Measurements from ENCODE around the gene RAP1A. TPM values are rescaled to one million over a fixed set of nuclear protein-coding genes. Genes with fewer than 3 reads are reported as not detected.

The RAP1A gene
- total RNA-seq, 4 donors from 2014 or later = 34.0 to 87.2 (median 57.7) TPM

DNA sequence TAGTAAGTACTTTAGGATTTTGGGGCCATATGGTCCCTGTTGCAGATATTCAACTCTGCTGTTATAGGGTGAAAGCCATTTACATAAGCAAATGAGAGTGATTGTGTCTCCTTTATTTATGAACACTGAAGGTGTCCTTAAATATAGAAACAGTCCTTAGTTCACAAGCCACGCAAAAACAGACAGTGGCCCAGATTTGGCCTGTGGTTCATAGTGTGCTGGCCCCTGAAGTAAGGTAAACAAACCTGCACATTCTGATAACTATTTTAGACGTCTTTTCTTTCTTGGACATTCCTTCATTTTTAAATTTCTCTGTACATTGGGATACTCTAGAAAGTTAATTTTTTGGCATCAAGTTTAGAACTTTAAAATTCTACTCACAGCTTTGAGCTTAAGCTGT lies 23.5 kb downstream of the RAP1A start:
- H3K36me3 ChIP-seq = no peaks in the 10 kb centered on the region
- no peak for DNase-seq
- no peak overlapping the region for H3K4me3 ChIP-seq
- TF ChIP-seq, protein P1, sequence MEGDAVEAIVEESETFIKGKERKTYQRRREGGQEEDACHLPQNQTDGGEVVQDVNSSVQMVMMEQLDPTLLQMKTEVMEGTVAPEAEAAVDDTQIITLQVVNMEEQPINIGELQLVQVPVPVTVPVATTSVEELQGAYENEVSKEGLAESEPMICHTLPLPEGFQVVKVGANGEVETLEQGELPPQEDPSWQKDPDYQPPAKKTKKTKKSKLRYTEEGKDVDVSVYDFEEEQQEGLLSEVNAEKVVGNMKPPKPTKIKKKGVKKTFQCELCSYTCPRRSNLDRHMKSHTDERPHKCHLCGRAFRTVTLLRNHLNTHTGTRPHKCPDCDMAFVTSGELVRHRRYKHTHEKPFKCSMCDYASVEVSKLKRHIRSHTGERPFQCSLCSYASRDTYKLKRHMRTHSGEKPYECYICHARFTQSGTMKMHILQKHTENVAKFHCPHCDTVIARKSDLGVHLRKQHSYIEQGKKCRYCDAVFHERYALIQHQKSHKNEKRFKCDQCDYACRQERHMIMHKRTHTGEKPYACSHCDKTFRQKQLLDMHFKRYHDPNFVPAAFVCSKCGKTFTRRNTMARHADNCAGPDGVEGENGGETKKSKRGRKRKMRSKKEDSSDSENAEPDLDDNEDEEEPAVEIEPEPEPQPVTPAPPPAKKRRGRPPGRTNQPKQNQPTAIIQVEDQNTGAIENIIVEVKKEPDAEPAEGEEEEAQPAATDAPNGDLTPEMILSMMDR (IDR thresholded peaks at IDR 0.05) = no peak
- no peak for TF ChIP-seq EP300 (IDR thresholded peaks at IDR 0.05; ENCODE audit: low read depth)
- no peak for TF ChIP-seq POLR2A (IDR thresholded peaks at IDR 0.05)
- TF ChIP-seq POLR2AphosphoS5 (IDR thresholded peaks at IDR 0.05) = no peak
- WGBS, 2 donors (ENCODE audit: low coverage in 1 of 2) = 77 to 82% methylated on average over 2 of the region's 2 CpGs
- no peak overlapping the region for H3K27ac ChIP-seq
- no peaks in the 10 kb centered on the region for H3K27me3 ChIP-seq
- intact Hi-C loops (cut with DNase I; ENCODE audit: low total_unique reads) (no loop called here), in situ Hi-C loops (cut with MboI; ENCODE audit: low pct_ligation_motif_present in 1 of 4, low pct_unique_long_range_greater_than_20kb in 1 of 4, low sequenced_read_pairs in 3 of 4) (no loop called here)
- H3K4me1 ChIP-seq = peaks cover 5 to 57% (median 30%) of the 10 kb centered on the region in 4 donors
- H3K9me3 ChIP-seq = no peaks in the 10 kb centered on the region

GRCh38 chr1:111643696-111644095 lies 24.1 kb downstream of the RAP1A start:
- no peak overlapping the region for H3K4me3 ChIP-seq
- H3K4me1 ChIP-seq = peaks cover 5 to 53% (median 25%) of the 10 kb centered on the region in 4 donors
- 100% methylated on average over 2 to 3 of the region's 3 CpGs for WGBS, 2 donors (ENCODE audit: low coverage in 1 of 2)
- no peaks in the 10 kb centered on the region for H3K27me3 ChIP-seq
- in situ Hi-C loops (cut with MboI; ENCODE audit: low pct_ligation_motif_present in 1 of 4, low pct_unique_long_range_greater_than_20kb in 1 of 4, low sequenced_read_pairs in 3 of 4) = no loop called here
- TF ChIP-seq, protein P1 (IDR thresholded peaks at IDR 0.05) = no peak
- no peak for TF ChIP-seq EP300 (IDR thresholded peaks at IDR 0.05; ENCODE audit: low read depth)
- no peak for TF ChIP-seq POLR2AphosphoS5 (IDR thresholded peaks at IDR 0.05)
- TF ChIP-seq POLR2A (IDR thresholded peaks at IDR 0.05) = no peak
- intact Hi-C loops (cut with DNase I; ENCODE audit: low total_unique reads) = no loop called here
- DNase-seq = no peak
- H3K9me3 ChIP-seq = no peaks in the 10 kb centered on the region
- H3K27ac ChIP-seq = no peak overlapping the region
- H3K36me3 ChIP-seq = no peaks in the 10 kb centered on the region

- WGBS, 2 donors (ENCODE audit: low coverage in 1 of 2) = 83 to 85% methylated on average over 1 of the region's 1 CpG
- in situ Hi-C loops (cut with MboI; ENCODE audit: low pct_ligation_motif_present in 1 of 4, low pct_unique_long_range_greater_than_20kb in 1 of 4, low sequenced_read_pairs in 3 of 4) = no loop called here
Observed at GRCh38 chr1:111644506-111644905, 24.9 kb downstream of the RAP1A start.

GRCh38 chr1:111647736-111648135 lies 28.1 kb downstream of the RAP1A start:
- WGBS, 2 donors (ENCODE audit: low coverage in 1 of 2) = 70 to 71% methylated on average over 1 of the region's 1 CpG
- Histone ChIP-seq H3K27ac (no peak overlapping the region), H3K27me3 (no peaks in the 10 kb centered on the region), H3K36me3 (no peaks in the 10 kb centered on the region), H3K9me3 (no peaks in the 10 kb centered on the region), H3K4me3 (no peak overlapping the region), H3K4me1 (peaks cover 0 to 45% (median 8%) of the 10 kb centered on the region in 4 donors)
- in situ Hi-C loops (cut with MboI; ENCODE audit: low pct_ligation_motif_present in 1 of 4, low pct_unique_long_range_greater_than_20kb in 1 of 4, low sequenced_read_pairs in 3 of 4) = no loop called here
- DNase-seq = no peak
- no peak for TF ChIP-seq POLR2AphosphoS5 (IDR thresholded peaks at IDR 0.05)
- TF ChIP-seq POLR2A (IDR thresholded peaks at IDR 0.05) = no peak
- TF ChIP-seq, protein P1 (IDR thresholded peaks at IDR 0.05) = no peak
- no peak for TF ChIP-seq EP300 (IDR thresholded peaks at IDR 0.05; ENCODE audit: low read depth)
- intact Hi-C loops (cut with DNase I; ENCODE audit: low total_unique reads) = no loop called here

More at GRCh38 chr1:111644506-111644905, 24.9 kb downstream of the RAP1A start:
- TF ChIP-seq POLR2A (IDR thresholded peaks at IDR 0.05) = no peak
- Histone ChIP-seq H3K9me3 (no peaks in the 10 kb centered on the region), H3K36me3 (no peaks in the 10 kb centered on the region), H3K4me1 (peaks cover 5 to 51% (median 17%) of the 10 kb centered on the region in 4 donors), H3K27ac (no peak overlapping the region), H3K27me3 (no peaks in the 10 kb centered on the region), H3K4me3 (no peak overlapping the region)
- no peak for DNase-seq
- intact Hi-C loops (cut with DNase I; ENCODE audit: low total_unique reads) = no loop called here

DNA sequence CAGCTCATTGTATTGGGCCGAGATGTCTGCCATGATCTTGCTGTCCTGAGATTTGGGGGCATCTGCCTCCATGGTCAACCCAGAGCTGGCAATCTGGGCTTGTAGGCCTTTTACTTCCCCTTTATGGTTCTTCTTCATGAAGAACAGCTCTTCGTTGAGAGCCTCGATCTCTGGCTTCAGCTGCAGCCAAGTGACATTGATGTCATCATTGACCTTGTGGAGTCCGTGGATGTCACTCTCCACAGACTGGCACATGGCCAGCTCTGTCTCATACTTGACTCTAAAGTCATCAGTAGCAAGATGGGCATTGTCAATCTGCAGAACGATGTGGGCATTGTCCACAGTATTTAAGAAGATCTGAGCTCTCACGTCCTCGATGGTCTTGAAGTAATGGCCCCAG lies 29.2 kb downstream of the RAP1A start:
- intact Hi-C loops (cut with DNase I; ENCODE audit: low total_unique reads) = no loop called here
- 85 to 86% methylated on average over 5 to 7 of the region's 7 CpGs for WGBS, 2 donors (ENCODE audit: low coverage in 1 of 2)
- in situ Hi-C loops (cut with MboI; ENCODE audit: low pct_ligation_motif_present in 1 of 4, low pct_unique_long_range_greater_than_20kb in 1 of 4, low sequenced_read_pairs in 3 of 4) = no loop called here
- peaks cover 0 to 49% (median 8%) of the 10 kb centered on the region in 4 donors for H3K4me1 ChIP-seq
- no peaks in the 10 kb centered on the region for H3K36me3 ChIP-seq
- no peak overlapping the region for H3K4me3 ChIP-seq
- no peaks in the 10 kb centered on the region for H3K27me3 ChIP-seq
- no peak for DNase-seq
- H3K27ac ChIP-seq = no peak overlapping the region
- no peaks in the 10 kb centered on the region for H3K9me3 ChIP-seq
- no peak for TF ChIP-seq POLR2AphosphoS5 (IDR thresholded peaks at IDR 0.05)
- no peak for TF ChIP-seq EP300 (IDR thresholded peaks at IDR 0.05; ENCODE audit: low read depth)
- no peak for TF ChIP-seq POLR2A (IDR thresholded peaks at IDR 0.05)
- TF ChIP-seq, protein P1 (IDR thresholded peaks at IDR 0.05) = no peak

All from transverse colon (tissue), 4 donors.